DOHH2 (cell line): ENCODE measurements around the gene ITPR2.
A peak's percentile ranks its signal among the peaks of the same experiment; 100 is the strongest.
"Not testable (repeated sequence)": the region's sequence is repeated elsewhere in the genome, so short reads cannot be mapped to it uniquely, and the experiment has no call there.

Source experiments
- H3F3A ChIP-seq: fragments of 200-600 bp; sonication (generic), shearing (Covaris generic); 2 replicates; pipeline ENCODE4 v1.6.0; 2016; ENCODE audit warnings: antibody characterized with exemption, mild to moderate bottlenecking; ENCODE audit not compliant: control insufficient read depth, insufficient read depth
- H3K27ac ChIP-seq: fragments of 200-600 bp; sonication (generic); 2 replicates; pipeline ENCODE4 v1.5.1; 2014; ENCODE audit warnings: low read depth, mild to moderate bottlenecking, low read length, moderate library complexity
- H3K27me3 ChIP-seq: fragments of 200-600 bp; sonication (generic); 2 replicates; pipeline ENCODE4 v1.6.1; 2014; ENCODE audit warnings: mild to moderate bottlenecking, low read length, mixed read lengths; ENCODE audit not compliant: control insufficient read depth
- H3K36me3 ChIP-seq: fragments of 200-600 bp; sonication (generic); 2 replicates; pipeline ENCODE4 v1.6.1; 2014; ENCODE audit warnings: mild to moderate bottlenecking, low read length, moderate library complexity, mixed read lengths; ENCODE audit not compliant: control insufficient read depth
- H3K4me1 ChIP-seq: fragments of 200-600 bp; sonication (generic); 2 replicates; pipeline ENCODE4 v1.6.1; 2014; ENCODE audit warnings: mild to moderate bottlenecking, low read length, mixed read lengths; ENCODE audit not compliant: control insufficient read depth
- H3K4me2 ChIP-seq: fragments of 200-600 bp; sonication (generic); 2 replicates; pipeline ENCODE4 v1.6.0; 2014; ENCODE audit warnings: mild to moderate bottlenecking, low read length, moderate library complexity
- H3K4me3 ChIP-seq: fragments of 200-600 bp; sonication (generic); 2 replicates; pipeline ENCODE4 v1.5.1; 2014; ENCODE audit warnings: mild to moderate bottlenecking, low read length, mixed read lengths
- H3K79me2 ChIP-seq: fragments of 200-600 bp; sonication (generic); 2 replicates; pipeline ENCODE4 v1.6.1; 2014; ENCODE audit warnings: mild to moderate bottlenecking, low read length, mixed read lengths; ENCODE audit not compliant: control insufficient read depth
- H3K9me2 ChIP-seq: fragments of 200-600 bp; sonication (generic); replicated peaks from 2 replicates; pipeline ENCODE4 v1.6.1; 2014; ENCODE audit warnings: mild to moderate bottlenecking, low read length, mixed read lengths; ENCODE audit not compliant: control insufficient read depth
- H3K9me3 ChIP-seq: fragments of 200-600 bp; sonication (generic); 2 replicates; pipeline ENCODE4 v1.6.1; 2014; ENCODE audit warnings: antibody characterized with exemption, low read length, mixed read lengths; ENCODE audit not compliant: control insufficient read depth, insufficient read depth
- H4K20me1 ChIP-seq: fragments of 200-600 bp; sonication (generic); 2 replicates; pipeline ENCODE4 v1.6.0; 2014; ENCODE audit warnings: low read depth, mild to moderate bottlenecking, antibody characterized with exemption, low read length, moderate library complexity; ENCODE audit not compliant: control insufficient read depth, insufficient read depth
- CTCF ChIP-seq: fragments of 200-600 bp; sonication (generic); IDR thresholded peaks from one replicate; pipeline ENCODE4 v1.5.1; 2014; ENCODE audit warnings: antibody characterized with exemption, mild to moderate bottlenecking, low read depth, low read length; ENCODE audit not compliant: poor library complexity, severe bottlenecking
- EZH2phosphoT487 ChIP-seq: fragments of 200-600 bp; sonication (generic); IDR thresholded peaks from 2 replicates; pipeline ENCODE4 v1.6.1; 2017; ENCODE audit warnings: borderline replicate concordance, mild to moderate bottlenecking, antibody characterized with exemption, low read length, moderate library complexity, mixed read lengths

The ITPR2 gene

GRCh38 chr12:26734510-26735248 lies 98.3 kb downstream of the ITPR2 start:
- Histone ChIP-seq H3F3A (peaks cover 5% of the 10 kb centered on the region; the same call in 1 of the 2 replicates), H3K79me2 (peaks cover 28% of the 10 kb centered on the region), H3K9me2 (no peaks in the 10 kb centered on the region), H3K4me3 (no peak overlapping the region), H3K9me3 (peaks cover 7% of the 10 kb centered on the region; the same call in 1 of the 2 replicates), H3K27ac (no peak overlapping the region), H3K36me3 (peaks cover 7% of the 10 kb centered on the region), H3K4me2 (no peak overlapping the region), H4K20me1 (no peaks in the 10 kb centered on the region), H3K27me3 (no peaks in the 10 kb centered on the region), H3K4me1 (peaks cover 66% of the 10 kb centered on the region)
- TF ChIP-seq CTCF (no peak), EZH2phosphoT487 (no peak)

GRCh38 chr12:26732005-26732908 lies 100.7 kb downstream of the ITPR2 start:
- Histone ChIP-seq H3K9me3 (no peaks in the 10 kb centered on the region), H3F3A (peaks cover 5% of the 10 kb centered on the region; the same call in 1 of the 2 replicates), H3K36me3 (no peaks in the 10 kb centered on the region; the same call in 1 of the 2 replicates), H3K79me2 (peaks cover 36% of the 10 kb centered on the region), H4K20me1 (no peaks in the 10 kb centered on the region), H3K4me3 (peak overlapping the region; percentile 50), H3K27me3 (no peaks in the 10 kb centered on the region), H3K4me2 (peak overlapping the region; percentile 57), H3K27ac (peak overlapping the region; percentile 63), H3K4me1 (peaks cover 76% of the 10 kb centered on the region), H3K9me2 (no peaks in the 10 kb centered on the region)
- TF ChIP-seq CTCF = no peak
- no peak for TF ChIP-seq EZH2phosphoT487

GRCh38 chr12:26730481-26731350 lies 102.3 kb downstream of the ITPR2 start:
- Histone ChIP-seq H3K79me2 (peaks cover 38% of the 10 kb centered on the region), H3K9me3 (no peaks in the 10 kb centered on the region), H3K4me3 (no peak overlapping the region), H3K27me3 (no peaks in the 10 kb centered on the region), H3K4me2 (peak overlapping the region; percentile 18), H3K27ac (no peak overlapping the region), H4K20me1 (no peaks in the 10 kb centered on the region), H3K9me2 (no peaks in the 10 kb centered on the region), H3K36me3 (no peaks in the 10 kb centered on the region; the same call in 1 of the 2 replicates), H3K4me1 (peaks cover 71% of the 10 kb centered on the region), H3F3A (peaks cover 5% of the 10 kb centered on the region; the same call in 1 of the 2 replicates)
- TF ChIP-seq EZH2phosphoT487 = no peak
- TF ChIP-seq CTCF = no peak

- H3K4me3 ChIP-seq = peak overlapping the region; percentile 36
- not testable (repeated sequence) for H3K27me3 ChIP-seq, H3K9me2 ChIP-seq, H4K20me1 ChIP-seq, H3K9me3 ChIP-seq, H3F3A ChIP-seq, H3K36me3 ChIP-seq
- peak overlapping the region; percentile 53 for H3K4me2 ChIP-seq
- peaks cover 62% of the 10 kb centered on the region for H3K4me1 ChIP-seq
- peaks cover 37% of the 10 kb centered on the region for H3K79me2 ChIP-seq
- peak overlapping the region; percentile 40 for H3K27ac ChIP-seq
Measured at GRCh38 chr12:26729137-26729671, 103.8 kb downstream of the ITPR2 start.
